ENCODE results near the gene APOBEC3C. TPM values are rescaled to one million over a fixed set of nuclear protein-coding genes. Genes with fewer than 3 reads are reported as not detected.
"Not testable (repeated sequence)": the region's sequence is repeated elsewhere in the genome, so short reads cannot be mapped to it uniquely, and the experiment has no call there.

Gene APOBEC3C
- total RNA-seq, 1 donor from 2014 or later = 13.3 TPM

DNA sequence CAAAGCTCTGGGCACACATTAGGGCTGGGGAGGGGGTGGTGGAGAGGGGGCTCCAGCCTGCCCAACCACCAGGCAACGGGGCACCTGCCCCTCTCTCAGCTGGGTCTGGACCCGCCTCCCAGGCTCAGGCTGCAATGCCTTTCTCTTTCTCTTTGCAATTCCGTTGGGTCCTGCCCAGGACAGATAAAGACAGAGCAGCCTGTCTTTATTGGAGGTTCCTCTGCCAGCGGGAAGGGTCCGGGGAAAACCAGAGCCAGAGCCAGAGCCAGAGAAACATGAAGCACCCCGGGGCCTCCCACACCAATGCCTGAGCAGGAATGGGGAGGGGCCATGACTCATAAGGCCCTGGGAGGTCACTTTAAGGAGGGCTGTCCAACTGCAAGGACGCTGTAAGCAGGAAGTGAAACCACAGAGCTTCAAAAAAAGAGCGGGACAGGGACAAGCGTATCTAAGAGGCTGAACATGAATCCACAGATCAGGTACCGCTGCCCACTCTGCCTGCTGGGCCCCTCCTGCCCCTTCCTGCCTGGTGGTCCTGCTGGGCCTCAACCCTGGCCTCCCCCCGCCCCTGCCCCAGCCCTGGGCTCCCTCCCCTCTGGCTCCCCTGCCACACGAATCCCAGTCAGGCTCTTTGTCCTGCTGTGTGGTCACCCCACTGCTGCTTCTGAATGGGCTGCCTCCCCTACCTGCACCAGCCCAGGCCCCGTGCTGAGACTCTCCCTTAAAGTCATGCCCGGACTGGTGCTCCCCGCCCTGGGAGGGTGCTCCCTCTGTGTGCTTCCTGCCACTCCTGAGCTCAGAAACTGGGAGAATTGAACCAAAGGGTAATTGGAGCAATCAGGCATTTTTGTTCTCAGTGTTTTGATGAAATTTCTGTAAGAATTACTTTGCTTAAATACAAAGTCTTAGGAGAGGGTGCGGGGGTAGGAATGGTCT, 31.8 kb upstream of the APOBEC3C start, which contains the start of gene APOBEC3B:
APOBEC3B (plus strand) TSS at position 356 of the 936 bp plus-strand sequence; CDS start at position 463, 107 bp downstream.
- DNase-seq (ENCODE audit: low spot score) = no peak

DNA sequence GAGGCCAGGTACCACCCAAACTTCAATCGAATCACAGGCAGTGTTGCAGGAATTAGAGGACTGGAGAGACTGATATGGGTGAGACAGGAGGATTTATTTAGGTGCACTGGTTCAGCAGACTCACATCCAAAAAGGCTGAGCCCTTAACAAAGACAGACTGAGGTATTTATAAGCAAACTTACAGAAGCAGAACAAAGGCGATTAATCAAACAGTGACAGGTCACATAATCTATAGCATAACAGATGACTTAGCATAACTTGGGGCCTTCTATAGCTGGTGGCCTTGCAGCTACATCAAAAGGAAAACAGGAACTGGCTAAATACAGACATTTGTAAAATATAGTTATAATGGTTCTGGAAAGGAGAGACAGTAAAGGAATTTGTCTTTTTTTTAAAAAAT, 29.8 kb upstream of the APOBEC3C start:
- DNase-seq (ENCODE audit: low spot score) = no peak

DNA sequence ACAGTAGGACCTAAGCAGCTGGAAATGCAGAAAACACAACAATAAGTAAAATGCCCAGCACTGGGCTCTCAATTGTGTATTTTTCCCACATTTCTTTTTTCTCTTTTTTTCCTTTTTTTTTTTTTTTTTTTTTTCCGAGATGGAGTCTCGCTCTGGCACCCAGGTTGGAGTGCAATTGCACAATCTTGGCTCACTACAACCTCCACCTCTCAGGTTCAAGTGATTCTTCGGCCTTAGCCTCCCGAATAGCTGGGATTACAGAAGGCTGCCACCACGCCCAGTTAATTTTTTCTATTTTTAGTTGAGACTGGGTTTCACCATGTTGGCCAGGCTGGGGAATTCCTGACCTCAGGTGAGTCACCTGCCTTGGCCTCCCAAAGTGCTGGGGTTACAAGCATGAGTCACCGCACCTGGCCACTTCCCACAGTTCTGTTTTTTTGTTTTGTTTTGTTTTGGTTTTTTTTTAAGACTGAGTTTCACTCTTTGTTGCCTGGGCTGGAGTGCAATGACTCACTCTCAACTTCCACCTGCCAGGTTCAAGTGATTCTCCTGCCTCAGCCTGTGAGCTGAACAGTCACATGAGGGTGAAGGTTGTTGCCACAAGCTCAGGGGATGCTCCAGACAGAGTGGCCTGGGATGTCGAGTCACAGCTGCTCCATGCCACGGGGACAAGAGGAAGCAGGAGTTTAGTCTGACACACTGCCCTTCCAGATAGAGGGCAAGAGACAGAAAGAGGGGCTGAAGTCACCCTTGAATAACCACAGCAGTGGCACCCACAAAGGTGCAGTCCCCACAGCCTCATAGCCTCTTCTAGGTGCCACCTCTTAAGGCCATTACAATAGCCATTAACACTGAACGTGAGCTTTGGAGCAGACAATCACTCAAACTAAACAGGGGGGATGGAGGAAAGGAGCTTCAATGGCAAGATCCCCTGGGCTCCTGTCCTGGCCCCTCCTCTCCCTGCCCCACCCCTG, 29.0 kb upstream of the APOBEC3C start:
- not testable (repeated sequence) for DNase-seq (ENCODE audit: low spot score)

DNA sequence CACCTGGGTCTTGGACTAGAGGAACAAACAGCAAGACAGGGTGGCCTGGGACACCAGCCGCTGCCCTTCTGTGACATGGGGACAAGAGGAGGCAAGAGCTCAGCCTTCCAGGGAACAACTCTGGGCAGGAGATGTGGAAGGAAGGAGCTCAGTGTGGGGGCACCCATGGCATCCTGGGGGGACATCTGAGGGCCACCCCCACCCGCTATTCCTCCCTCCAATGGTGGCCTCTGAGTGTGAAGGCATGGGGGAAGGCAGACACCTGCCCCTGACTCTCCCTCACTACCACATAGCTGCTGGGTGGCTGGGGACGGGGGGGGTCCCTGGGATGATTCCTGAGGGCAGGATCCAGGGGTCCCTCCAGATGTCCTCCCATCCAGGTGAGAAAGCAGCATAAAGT, 27.4 kb upstream of the APOBEC3C start:
- DNase-seq (ENCODE audit: low spot score) = no peak

DNA sequence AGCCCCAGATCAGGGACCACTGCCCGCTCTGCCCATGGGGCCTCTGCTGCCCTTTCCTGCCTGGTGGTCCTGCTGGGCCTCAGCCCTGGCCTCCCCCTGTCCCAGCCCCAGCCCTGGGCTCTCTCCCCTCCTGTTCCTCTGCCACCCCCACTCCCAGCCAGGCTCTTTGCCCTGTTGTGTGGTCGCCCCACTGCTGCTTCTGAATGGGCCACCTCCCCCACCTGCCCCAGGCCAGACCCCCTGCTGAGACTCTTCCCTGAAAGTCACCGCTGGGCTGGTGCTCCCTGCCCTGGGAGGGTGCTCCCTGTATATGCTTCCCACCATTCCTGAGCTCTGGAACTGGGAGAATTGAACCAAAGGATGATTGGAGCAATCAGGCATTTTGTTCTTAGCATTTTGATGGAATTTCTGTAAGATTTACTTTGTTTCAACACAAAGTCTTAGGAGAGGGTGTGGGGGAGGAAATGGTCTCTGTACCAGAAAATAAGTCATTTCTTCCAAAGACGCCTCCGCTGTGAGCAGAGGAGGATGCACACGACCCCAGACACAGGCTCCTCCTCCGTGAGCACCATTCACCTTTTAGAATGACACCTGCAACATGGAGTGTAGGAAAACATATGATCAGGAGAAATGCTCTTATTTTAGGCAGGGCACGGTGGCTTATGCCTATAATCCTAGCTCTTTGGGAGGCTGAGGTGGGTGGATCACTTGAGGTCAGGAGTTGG, 26.7 kb upstream of the APOBEC3C start:
- no peak for DNase-seq (ENCODE audit: low spot score)

DNA sequence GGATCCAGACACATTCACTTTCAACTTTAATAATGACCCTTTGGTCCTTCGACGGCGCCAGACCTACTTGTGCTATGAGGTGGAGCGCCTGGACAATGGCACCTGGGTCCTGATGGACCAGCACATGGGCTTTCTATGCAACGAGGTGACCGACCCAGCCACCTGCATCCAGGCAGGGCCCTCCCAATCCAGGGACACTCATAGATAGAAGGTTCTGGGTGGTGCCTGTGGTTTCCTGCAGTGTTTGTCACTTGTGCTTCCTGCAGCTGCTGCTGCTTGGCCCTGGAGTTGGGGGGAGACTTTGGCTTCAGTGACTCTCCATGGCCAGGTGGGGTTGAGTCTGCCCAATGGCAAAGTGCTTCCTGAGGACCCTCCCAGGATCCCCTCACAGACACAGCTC, 24.6 kb upstream of the APOBEC3C start:
- DNase-seq (ENCODE audit: low spot score) = no peak

DNA sequence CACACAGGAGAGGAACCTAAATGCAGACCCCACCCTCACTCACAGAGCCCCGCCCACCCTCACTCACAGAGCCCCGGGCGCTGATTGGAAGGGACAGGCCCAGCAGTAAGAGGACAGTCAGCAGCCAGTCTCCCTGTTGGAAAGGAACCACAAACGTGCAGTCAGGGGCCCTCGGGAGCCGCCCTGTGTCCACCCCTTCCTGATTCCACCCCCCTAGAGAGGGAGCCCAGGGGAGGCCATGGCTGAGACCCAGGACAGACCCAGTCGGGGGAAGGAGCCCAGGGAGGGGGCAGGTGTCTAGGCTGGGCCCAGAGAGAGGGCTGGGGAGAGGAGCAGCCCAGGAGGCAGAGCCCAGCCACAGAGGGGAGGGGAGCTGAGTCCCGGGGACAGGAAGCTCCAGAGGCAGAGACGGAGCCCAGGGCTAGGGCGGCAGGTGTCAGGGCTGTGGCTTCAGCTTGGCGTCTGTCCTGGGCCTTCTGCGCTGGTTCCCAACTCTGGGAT, 21.1 kb upstream of the APOBEC3C start:
- DNase-seq (ENCODE audit: low spot score) = not testable (repeated sequence)

DNA sequence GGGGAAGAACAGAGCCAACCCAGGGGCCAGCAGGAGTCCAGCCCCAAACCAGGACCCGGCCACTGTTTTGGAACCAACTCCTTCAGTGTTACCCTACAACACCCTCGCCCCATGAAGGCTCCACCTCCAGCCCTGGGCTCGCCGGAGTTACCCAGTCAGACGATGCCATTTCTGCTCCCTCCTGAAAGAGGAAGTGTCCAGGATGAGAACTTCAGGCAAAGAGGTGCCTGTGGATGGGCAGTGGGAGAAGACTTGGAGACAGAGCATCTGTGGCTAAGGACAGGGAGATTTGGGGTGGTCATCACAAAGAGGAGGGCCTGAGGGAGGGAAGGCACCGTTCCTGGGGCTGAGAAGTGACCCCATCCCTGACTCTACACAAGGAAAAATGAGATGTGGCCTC, 18.0 kb upstream of the APOBEC3C start:
- no peak for DNase-seq (ENCODE audit: low spot score)

DNA sequence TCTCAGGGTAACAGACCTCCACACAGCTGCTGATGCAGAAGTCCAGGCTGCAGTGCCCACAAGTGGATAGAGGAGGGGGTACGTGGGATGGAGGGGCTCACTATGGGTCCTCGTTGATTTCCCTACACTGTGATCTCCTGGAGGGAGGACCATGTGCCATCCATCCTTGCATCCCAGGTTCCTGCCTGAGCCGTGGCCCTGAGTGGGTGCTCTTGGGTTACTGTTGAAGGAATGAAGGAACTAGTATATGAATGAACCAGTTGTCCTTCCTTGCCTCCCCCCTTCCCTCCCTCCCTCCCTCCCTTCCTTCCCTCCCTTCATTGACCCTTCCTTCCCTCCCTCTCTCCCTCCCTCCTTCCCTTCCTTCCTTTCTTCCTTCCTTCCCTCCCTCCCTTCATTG, 16.5 kb upstream of the APOBEC3C start:
- no peak for DNase-seq (ENCODE audit: low spot score)

DNA sequence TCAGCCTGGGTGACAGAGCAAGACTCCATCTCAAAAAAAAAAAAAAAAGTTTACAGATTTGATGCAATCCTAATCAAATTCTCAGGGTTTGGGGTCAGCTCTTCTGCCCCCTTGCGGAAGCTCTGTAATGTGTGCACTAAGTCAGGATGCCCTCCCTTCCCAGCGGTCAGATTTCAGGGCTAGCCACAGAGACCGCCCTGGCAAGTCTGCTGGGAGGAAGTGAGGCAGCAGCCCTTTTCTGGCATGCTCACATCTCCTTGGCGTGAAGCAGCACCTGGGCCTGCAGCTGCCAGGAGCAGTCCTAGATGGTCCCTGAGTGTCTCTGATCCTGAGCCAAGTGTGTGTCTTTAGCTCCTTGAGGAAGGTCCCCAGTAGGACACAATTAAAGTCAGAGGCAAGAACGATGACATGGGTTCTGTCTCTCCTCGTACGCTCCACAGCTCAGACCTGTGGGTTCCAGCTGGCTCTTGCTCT, 10.9 kb upstream of the APOBEC3C start:
- DNase-seq (ENCODE audit: low spot score) = no peak

DNA sequence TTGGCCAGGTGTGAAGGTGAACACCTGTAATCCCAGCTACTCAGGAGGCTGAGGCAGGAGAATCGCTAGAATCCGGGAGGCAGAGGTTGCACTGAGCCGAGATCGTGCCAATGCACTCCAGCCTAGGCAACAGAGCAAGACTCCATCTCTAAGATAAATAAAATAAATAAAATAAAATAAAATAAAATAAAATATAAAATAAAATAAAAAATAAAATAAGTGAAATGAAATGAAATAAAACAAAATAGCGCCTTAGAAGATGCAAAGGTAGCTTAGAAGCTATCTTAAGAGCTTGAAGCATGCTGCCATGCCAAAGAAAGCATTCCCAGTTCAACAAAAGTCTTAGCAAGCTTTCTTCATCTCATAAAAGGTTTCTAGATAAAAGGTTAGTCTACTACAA, 6.9 kb upstream of the APOBEC3C start:
- DNase-seq (ENCODE audit: low spot score) = no peak

DNA sequence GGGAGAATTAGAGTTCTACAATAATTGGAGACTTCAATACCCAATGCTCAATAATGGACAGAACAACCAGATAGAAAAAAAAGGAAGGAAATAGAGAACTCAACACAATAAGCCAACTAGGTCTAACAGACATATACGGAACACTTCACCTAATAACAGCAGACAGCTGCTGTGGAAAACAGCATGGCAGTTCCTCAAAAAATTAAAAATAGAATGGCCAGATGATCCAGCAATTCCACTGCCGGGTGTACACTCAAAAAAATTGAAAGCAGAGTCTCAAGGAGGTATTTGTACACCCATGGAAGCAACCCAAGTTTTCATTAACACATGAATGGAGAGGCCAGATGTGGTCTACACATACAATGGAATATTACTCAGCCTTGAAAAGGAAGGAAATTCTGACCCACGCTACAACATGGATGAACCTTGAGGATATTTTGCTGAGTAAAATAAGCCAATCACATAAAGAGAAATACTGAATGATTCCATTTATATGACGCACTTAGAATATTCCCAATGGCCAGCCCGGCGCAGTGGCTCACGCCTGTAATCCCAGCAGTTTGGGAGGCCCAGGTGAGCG, 5.7 kb upstream of the APOBEC3C start:
- DNase-seq (ENCODE audit: low spot score) = not testable (repeated sequence)

DNA sequence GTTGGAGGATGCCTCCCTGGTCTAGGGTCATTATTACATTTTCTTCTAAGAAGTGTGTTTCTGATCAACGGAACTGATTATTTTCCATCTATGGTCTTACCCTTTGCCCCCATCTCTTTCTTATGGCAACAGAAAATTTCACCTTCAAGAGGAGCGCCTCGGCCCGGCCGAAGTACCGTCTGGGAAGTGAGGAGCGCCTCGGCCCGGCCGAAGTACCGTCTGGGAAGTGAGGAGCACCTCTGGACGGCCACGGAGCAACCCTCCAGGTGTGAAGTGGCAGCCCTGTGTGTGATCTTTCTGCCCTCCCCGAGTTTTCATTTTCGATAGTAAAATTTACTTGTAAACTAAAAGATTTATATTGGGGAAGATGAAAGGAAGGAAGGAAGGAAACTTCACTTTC, 3.1 kb upstream of the APOBEC3C start:
- no peak for DNase-seq (ENCODE audit: low spot score)

DNA sequence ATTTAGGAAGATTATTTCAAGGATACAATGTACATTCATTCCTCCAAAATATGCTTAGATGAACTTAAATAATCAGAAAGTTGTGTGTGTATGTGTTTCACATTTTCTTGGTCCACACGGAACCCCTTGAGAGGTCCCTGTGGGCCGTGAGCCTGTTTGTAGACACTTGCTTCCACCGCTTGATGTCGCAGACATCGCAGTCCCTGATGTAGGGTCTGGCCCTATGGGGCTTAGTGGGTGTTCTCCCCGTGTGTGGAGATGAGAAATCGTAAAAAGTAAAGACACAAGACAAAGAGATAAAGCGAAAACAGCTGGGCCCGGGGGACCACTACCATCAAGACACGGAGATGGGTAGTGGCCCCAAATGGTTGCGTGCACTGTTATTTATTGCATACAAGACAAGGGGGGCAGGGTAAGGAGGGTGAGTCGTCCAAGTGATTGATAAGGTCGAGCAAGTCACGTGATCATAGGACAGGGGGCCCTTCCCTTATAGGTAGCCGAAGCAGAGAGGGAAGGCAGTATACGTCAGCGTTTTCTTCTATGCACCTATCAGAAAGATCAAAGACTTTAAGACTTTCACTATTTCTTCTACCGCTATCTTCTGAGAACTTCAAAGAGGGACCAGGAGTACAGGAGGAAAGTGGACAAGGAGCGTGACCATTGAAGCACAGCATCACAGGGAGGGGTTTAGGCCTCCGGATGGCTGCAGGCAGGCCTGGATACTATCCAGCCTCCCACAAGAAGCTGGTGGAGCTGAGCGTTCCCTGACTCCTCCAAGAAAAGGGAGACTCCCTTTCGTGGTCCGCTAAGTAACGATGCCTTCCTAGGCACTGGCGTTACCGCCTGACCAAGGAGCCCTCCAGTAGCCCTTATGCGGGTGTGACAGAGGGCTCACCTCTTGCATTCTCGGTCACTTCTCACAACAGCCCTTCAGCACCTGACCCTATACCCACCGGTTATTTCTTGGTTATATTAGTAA, 1.2 kb upstream of the APOBEC3C start:
- DNase-seq (ENCODE audit: low spot score) = no peak

DNA sequence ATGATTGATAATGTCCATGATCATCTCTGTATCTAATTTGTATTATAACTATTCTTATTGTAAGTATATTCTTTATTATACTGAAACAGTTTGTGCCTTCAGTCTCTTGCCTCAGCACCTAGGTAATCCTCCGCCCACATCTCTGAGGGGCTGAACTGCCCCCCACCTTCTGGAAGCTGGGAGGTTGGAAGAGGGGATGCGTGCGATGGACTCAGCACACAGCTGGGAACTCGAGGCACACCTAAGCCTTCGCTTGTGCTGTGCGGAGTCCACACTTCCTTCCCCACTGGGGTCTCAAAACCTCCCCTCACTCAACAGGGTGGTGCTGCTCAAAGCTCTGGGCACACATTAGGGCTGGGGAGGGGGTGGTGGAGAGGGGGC, 506 bp upstream of the APOBEC3C start:
- DNase-seq (ENCODE audit: low spot score) = not testable (repeated sequence)

DNA sequence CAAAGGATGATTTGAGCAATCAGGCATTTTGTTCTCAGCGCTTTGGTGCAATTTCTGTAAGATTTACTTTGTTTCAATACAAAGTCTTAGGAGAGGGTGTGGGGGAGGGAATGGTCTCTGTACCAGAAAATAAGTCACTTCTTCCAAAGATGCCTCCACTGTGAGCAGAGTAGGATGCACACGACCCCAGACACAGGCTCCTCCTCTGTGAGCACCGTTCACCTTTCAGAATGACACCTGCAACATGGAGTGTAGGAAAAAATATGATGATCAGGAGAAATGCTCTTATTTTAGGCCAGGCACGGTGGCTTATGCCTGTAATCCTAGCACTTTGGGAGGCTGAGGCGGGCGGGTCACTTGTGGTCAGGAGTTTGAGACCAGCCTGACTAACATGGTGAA, 665 bp downstream of the APOBEC3C start:
- DNase-seq (ENCODE audit: low spot score) = not testable (repeated sequence)

DNA sequence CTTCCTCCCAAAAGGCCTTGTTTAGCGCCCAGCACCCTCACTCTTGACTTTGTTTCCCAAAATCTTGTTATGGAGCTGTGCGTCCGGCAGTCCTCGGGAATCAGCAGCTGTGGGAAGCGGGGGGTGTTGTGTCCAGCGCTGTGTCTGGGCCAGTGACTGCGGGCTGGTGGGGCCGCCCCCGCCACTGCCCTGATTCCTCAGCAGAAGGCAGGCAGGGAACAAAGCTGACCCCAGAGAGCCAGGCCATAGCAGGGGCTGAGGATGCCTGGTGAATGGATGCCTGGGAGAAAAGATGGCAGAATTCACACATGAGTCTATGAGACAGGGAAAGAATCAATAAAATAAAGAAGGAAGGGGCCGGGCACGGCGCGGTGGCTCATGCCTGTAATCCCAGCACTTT, 2.5 kb downstream of the APOBEC3C start:
- DNase-seq (ENCODE audit: low spot score) = no peak

DNA sequence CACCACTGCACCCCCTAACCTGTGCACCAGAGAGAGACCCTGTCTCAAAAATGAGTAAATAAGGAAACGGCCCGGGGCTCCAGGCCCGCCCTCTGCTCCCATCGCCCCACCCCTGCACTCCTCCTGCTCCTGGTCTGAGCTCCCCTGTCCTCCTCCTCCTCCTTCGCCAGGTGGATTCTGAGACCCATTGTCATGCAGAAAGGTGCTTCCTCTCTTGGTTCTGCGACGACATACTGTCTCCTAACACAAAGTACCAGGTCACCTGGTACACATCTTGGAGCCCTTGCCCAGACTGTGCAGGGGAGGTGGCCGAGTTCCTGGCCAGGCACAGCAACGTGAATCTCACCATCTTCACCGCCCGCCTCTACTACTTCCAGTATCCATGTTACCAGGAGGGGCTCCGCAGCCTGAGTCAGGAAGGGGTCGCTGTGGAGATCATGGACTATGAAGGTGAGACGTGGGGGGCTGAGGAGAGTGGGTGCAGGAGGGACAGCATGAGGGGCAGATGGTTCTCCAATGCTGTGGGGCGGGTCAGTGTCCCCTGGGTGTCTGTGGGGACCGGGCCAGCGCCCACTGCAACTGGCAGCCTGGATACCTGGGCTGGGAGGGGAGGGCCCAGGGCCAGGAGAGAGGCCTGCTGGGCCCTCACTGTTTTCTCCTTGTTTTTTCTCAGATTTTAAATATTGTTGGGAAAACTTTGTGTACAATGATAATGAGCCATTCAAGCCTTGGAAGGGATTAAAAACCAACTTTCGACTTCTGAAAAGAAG, 3.7 kb downstream of the APOBEC3C start:
- DNase-seq (ENCODE audit: low spot score) = no peak
